HG03432 (cell line): ENCODE results near the gene BFSP2.

ENCODE experiments used
- ATAC-seq: cut with Tn5 transposase; IDR thresholded peaks from one replicate; pipeline ENCODE4 v1.9.1; 2021; ENCODE audit warnings: mild to moderate bottlenecking, moderate library complexity; ENCODE audit not compliant: unreplicated experiment

Gene BFSP2, protein sequence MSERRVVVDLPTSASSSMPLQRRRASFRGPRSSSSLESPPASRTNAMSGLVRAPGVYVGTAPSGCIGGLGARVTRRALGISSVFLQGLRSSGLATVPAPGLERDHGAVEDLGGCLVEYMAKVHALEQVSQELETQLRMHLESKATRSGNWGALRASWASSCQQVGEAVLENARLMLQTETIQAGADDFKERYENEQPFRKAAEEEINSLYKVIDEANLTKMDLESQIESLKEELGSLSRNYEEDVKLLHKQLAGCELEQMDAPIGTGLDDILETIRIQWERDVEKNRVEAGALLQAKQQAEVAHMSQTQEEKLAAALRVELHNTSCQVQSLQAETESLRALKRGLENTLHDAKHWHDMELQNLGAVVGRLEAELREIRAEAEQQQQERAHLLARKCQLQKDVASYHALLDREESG

DNA sequence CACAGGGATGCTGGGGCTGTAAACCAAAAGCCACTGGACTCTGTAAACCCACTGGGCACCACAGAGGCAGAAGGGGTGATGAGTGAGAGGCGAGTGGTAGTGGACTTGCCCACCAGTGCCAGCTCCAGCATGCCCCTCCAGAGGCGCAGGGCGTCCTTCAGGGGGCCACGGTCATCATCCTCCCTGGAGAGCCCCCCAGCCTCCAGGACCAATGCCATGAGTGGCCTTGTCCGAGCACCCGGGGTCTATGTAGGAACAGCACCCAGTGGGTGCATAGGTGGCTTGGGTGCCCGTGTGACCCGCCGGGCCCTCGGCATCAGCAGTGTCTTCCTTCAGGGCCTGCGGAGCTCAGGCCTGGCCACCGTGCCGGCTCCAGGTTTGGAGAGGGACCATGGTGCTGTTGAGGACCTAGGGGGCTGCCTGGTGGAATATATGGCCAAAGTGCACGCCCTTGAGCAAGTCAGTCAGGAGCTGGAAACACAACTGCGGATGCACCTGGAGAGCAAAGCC is at the start of gene BFSP2:
TSS of gene BFSP2 (plus strand) at position 51 of the 510 bp plus-strand sequence. CDS start at position 79, 28 bp downstream.
- no peak for ATAC-seq

DNA sequence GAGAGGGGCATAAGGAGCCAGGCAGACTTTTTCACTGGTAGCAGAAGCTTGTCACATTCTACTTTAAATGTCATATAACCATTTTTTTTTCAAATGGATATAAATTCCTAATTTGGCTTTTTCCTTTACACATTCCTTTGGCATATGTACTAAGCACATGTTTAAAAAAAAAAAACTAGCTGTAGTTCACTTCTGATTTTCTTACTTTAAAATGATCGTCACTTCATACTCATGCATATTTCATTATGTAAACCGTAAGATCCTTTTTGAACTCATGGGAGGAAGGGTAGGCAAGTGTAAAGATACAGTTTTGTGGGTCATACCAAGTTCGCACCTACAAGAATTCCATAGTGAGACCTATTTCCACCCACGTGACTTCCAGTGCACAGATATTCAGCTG is 45.1 kb upstream of the BFSP2 start:
- no peak for ATAC-seq

DNA sequence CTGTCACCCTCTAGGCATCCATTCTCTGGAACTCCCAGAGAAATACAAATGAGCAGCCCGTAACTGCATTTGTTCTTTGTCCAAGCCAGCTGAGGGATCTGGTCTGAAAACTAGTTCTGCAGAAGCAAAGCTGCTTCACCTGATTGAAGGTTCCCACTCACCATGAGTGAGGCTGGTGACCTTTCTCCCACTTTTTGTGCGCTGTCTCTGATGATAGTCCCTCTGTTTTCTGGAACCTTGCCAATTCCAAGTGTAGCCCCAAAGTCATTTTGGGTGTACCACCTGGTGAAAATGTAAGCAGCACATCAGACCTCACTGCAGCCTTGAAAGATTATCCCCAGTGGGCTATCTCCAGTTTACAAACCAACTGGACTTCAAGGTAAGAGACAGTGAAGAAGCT is 39.4 kb upstream of the BFSP2 start:
- no peak for ATAC-seq

DNA sequence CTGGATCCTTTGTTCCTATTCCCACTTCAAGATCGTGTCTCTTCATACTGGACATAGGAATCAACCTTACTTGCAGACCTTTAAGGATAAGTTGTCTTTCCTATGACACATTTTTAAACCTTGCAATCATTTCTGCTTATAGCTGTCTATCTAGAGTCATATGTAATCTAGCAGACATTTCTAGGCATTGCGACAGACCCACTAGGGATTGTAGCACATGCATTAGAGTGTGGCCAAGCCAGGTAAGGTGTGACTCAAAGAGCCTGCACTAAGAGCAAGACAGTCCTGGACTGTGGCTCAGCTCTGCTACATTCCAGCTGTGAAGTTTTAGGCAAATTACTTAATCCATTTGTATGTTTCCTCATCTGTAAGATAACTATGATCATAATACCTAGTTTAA is 38.8 kb upstream of the BFSP2 start:
- no peak for ATAC-seq

DNA sequence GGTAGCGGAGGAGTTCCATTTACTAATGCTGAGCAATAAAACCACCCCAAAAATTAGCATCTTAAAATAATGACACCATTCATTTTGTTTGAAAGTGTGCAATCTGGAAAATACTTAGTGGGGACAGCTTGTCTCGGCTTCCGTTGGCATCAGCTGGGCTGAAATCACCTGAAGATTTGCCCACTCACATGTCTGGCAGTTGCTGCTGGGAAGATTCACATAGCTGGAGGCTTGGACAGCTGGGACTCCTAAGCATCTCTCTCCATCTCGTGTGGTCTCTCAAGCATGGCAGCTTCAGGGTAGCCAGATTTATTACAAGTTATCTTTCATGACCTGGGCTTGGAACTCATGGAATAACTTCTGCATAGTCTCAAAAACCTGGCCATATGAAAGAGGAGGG is 38.4 kb upstream of the BFSP2 start:
- ATAC-seq: no peak

DNA sequence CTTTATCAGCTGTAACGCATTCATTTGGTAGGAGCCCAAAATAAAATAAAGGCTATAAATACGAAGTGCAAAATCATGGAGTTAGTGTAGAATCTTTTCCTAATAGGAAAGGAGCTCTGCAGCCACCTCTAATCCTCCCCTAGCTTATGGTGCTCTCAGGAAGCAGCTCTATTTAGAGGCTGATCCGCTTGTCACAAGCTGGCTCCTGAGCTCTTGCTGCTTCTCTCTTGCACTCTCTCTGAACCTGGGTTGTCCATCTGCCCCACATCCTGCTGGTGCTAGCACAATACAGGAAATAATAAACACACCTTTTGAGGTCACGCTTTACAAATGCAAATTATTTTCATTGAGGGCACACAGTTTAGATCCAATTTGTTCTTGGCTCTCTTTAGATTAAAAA is 37.3 kb upstream of the BFSP2 start:
- no peak for ATAC-seq

DNA sequence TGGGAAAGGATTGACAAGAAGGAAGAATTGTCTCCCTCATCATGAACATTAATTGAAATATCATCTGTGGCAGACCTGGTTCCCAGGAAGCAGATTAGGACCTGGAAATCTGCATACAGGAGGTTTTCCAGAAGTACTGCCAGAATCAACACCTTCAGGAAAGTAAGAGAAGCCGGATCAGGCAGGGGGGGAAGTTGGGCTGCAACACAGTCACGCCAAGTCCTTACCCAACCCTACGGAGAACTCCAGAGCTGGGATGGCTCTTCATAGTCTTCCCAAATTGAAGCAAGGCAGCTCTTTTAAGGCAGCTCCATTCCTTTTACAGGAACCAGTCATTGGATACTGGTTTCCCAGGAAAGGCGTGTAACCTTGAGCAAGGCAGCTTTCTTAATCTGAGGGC is 35.2 kb upstream of the BFSP2 start:
- ATAC-seq: no peak

DNA sequence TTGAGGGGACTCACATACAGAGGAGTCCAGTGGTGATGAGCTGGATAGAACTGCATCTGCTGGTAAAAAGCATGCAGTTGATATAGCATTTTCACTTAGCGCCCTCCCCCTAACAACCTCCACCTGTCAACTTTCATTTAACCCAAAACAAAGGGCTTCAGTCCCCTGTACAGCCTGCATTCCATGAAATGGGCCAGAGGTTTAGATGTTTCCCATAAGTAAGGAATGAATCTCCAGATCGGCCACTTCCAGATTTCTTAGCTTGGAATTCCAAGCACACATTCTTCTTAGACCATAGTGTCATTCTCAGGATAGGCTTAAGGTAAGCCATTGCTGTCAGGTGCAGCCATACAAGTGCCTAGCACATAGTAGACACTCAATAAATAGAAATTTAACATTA is 32.9 kb upstream of the BFSP2 start:
- no peak for ATAC-seq

DNA sequence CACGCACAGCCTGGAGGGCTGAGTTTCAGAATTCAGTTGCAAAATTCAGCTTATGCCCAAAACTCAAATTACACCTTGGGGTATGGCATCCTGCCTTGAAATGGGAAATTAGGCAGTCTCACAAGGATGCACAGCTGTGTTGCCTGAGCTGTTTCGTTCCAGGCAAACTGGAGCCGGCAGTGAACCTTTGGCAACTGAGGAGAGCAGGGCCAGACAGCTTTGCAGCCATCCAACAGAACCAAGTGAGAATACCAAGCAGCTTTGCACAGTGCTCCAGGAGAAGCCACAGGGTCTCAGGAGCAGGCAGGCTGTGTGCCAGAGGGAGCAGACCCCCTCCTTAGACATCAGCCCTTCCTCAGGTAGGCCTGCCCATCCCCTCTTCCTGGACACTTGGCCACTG is 32.5 kb upstream of the BFSP2 start:
- no peak for ATAC-seq

DNA sequence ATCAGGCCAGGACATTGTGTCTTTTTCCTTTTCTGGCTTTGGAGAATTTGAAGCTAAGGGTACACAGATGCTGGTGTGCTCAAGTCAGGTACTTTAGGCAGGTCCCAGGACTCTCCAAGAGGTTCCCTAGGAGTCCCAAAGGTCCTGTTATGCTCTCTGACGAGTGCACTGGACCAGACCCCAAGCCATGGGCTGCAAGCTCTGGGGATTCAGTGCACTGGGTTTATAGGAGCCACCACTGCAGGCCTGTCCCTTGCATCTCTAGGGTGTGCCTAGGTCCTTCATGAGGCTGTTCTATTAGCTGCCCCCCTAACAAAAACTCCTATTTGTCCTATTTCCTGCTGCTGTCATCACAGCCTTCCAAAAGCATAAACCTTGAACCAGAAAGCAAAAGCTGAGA is 31.9 kb upstream of the BFSP2 start:
- no peak for ATAC-seq

DNA sequence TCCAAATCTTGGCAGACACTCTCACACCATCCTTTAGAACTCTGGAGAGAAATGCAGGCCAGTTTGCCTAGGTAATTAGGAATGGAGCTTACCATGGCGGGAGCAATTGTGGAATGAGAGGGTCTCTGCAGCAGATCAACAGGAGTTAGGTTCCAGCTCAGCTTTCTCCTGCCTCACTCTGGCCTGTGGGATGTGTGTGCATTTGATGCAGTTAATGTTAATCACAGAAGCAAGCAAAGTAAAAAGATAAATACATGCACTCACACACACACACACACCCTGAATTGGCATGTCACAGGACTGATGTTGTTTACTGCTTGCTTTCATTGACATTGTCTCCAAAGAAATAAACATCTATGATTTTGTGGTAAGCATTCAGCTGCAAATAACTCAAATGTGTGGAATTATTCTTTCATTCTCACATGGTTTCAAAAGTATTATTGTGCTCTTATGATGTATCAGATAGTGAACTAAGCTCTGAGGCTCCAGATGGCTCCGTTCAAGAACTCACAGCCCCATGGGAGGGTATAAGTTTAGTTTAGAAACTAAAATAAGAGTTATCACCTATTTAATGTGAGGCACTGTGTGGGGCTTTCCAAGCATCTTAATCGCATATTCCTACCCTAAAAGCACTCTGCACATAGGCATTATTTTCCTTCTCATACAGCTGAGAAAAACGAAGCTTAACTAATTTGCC is 31.3 kb upstream of the BFSP2 start:
- no peak for ATAC-seq

DNA sequence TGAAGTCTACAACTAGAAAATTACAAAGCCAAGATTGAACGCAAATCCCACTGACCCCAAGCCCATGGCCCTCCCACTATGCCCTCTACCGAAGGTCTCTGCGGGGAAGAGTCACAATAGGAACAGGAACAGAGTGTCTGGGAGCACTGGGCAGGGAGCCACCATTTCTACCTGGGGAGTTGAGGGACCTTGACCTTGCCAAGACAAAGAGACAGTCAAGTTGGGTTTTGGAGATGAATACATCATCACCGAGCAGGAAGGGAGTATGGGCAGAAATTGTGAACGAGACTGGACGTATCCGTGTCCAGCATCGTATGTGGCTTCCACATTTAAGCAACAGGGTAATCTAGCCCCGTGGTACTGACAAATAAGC is 30.8 kb upstream of the BFSP2 start:
- no peak for ATAC-seq

DNA sequence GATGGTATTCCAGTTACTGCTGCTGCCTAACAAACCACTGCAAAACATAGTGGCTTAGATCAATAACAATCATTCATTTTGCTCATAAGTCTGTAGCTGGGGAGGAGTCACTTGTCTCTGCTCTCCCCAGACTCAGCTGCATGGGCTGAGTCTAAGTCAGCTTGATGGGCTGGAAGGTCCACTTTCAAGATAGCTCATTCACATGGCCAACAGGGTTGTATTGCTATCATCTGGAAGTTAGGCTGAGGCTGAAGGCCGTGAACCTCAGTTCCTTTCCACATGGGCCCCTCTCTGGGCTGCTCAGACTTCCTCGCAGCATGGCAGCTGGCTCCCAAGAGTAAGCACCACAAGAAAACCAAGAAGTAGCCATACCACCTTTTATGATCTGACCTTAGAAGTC is 28.7 kb upstream of the BFSP2 start:
- no peak for ATAC-seq

DNA sequence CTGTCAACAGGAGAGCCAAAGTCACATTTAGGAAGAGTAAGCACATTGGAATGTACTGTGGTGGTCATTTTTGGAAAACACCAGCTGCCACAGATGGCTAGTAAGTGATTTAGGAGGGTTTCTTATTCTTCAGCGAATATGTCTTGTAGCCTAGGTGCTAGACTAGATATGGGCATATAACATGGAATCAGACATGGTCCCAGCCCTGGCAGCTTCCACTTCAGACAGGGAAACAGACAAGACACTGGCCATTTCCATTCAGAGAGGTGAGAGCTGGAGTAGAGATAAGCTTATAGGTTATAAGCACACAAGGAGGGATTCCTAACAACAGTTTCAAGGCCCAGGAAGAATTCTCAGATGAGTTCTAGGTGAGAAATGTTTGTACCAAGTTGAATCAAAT is 28.2 kb upstream of the BFSP2 start:
- ATAC-seq: no peak

DNA sequence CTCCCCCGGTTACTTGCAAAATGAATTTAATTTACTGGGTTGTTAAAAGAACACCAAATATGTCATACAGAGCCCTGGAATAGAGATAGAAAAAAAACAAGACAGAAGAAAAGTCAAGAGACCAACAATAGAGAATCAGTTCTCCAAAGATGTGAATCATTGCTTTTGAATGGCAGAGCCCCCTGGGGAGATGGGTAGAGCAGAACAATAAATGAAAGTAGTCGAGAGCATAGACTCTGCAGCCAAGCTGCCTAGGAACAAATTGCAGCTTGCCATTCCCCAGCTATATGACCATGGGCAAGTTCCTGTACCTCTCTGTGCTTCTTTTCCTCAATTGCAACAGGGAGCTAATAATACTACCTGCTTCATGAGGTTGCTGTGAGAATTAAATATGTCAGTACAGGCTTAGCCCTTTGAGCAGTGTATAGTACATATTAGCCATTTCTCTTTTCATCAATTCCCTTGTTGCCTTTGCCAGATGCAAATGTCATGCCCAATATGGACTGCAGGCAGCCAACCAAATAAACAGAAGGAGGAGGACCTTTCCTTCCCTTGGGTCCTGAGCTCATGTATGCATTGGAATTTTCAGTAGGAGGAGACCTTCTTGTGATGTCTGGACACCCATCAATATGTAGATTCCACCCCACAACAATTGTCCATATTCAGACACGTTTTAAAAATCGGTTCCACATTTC is 25.0 kb upstream of the BFSP2 start:
- no peak for ATAC-seq

DNA sequence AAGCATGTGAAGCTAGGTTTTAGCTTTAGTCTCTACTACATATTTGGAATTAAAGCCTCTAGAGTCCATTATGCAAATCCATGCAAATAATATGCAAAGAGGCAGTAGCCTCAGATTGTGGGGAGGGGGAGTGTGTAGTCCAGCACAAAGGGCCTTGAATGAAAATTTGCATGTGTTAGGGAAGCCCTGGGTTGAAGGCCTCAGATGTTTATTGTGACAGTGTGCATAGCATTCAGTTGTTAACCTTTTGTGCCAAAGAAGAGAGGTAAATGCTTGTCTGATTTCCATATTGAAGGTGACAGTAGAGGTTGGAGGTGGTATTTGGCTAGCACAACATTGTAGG is 24.5 kb upstream of the BFSP2 start:
- no peak for ATAC-seq

DNA sequence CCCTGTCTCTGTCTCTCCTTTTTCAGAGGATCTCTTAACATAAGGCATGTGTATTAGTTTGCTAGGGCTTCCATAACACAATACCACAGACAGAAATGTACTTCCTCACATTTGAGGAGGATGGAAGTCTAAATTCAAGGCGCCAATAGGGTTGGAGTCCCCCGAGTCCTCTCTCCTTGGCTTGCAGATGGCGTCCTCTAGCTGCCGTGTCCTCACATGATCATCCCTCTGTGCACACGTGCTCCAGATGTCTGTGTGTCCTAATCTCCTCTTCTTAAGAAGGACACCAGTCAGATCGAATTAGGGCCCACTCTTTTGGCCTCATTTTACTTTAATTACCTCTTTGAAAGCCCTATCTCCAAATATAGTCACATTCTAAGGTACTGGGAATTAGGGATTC is 23.0 kb upstream of the BFSP2 start:
- ATAC-seq: no peak

DNA sequence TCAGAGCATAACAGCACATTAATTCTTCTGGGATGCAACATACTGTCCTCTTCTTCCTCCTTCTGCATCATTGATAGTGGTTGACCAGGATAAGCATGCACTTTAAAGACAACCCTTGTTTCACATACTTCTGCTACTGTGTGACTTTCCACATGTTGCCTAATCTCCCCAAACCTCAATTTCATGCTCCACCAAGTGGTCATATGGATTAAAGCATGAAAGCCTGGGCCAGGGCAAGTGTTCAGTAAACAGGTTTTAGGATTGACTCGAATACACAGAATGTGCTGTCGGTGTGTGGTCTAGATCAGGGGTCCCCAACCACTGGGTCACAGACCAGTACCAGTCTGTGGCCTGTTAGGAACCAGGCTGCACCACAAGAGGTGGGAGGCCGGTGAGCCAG is 22.5 kb upstream of the BFSP2 start:
- ATAC-seq: no peak

DNA sequence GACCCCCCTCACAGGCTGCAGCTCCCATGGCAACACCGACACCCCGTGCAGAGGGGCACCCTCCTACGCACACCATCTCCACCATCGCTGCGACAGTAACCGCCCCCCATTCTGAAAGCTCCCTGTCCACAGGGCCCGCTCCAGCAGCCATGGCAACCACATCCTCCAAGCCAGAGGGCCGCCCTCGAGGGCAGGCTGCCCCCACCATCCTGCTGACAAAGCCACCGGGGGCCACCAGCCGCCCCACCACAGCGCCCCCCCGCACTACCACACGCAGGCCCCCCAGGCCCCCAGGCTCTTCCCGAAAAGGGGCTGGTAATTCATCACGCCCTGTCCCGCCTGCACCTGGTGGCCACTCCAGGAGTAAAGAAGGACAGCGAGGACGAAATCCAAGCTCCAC is 19.9 kb upstream of the BFSP2 start:
- no peak for ATAC-seq

DNA sequence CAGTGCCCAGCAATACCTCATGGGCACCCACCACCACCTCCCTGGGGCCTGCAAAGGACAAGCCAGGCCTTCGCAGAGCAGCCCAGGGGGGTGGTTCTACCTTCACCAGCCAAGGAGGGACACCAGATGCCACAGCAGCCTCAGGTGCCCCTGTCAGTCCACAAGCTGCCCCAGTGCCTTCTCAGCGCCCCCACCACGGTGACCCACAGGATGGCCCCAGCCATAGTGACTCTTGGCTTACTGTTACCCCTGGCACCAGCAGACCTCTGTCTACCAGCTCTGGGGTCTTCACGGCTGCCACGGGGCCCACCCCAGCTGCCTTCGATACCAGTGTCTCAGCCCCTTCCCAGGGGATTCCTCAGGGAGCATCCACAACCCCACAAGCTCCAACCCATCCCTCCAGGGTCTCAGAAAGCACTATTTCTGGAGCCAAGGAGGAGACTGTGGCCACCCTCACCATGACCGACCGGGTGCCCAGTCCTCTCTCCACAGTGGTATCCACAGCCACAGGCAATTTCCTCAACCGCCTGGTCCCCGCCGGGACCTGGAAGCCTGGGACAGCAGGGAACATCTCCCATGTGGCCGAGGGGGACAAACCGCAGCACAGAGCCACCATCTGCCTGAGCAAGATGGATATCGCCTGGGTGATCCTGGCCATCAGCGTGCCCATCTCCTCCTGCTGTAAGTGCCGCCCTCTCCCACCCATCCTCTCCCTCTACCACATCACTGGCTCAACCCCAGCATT is 19.2 kb upstream of the BFSP2 start:
- no peak for ATAC-seq
